Smooth muscle cell (in vitro differentiated cells): ENCODE measurements around the gene CFAP57. TPM values are rescaled to one million over a fixed set of nuclear protein-coding genes. Genes with fewer than 3 reads are reported as not detected.
"Not testable (repeated sequence)": the region's sequence is repeated elsewhere in the genome, so short reads cannot be mapped to it uniquely, and the experiment has no call there.

ENCODE experiments used
- DNase-seq: peaks from one replicate; lab custom pipeline; 2025; ENCODE audit not compliant: unreplicated experiment; lab: John Stamatoyannopoulos, UW
- H2AFZ ChIP-seq: fragments of 200-600 bp; sonication (generic); 2 replicates; pipeline ENCODE4 v1.6.0; 2016; ENCODE audit warnings: antibody characterized with exemption, low read depth, mild to moderate bottlenecking
- H3F3A ChIP-seq: fragments of 200-600 bp; sonication (generic); 2 replicates; pipeline ENCODE4 v1.6.0; 2017; ENCODE audit warnings: antibody characterized with exemption, low read depth
- H3K27ac ChIP-seq: fragments of 200-600 bp; sonication (generic); 2 replicates; pipeline ENCODE4 v1.5.1; 2016; ENCODE audit warnings: low read depth, mild to moderate bottlenecking
- H3K27me3 ChIP-seq: fragments of 200-600 bp; sonication (generic); 2 replicates; pipeline ENCODE4 v1.6.1; 2016; ENCODE audit warnings: low read depth, mild to moderate bottlenecking
- H3K36me3 ChIP-seq: fragments of 200-600 bp; sonication (generic); 2 replicates; pipeline ENCODE4 v1.5.1; 2016; ENCODE audit warnings: low read depth
- H3K4me1 ChIP-seq: fragments of 200-600 bp; sonication (generic); 2 replicates; pipeline ENCODE4 v1.5.1; 2016; ENCODE audit warnings: low read depth
- H3K4me2 ChIP-seq: fragments of 200-600 bp; sonication (generic); 2 replicates; pipeline ENCODE4 v1.6.0; 2016; ENCODE audit warnings: mild to moderate bottlenecking
- H3K4me3 ChIP-seq: fragments of 200-600 bp; sonication (generic); 2 replicates; pipeline ENCODE4 v1.5.1; 2016; ENCODE audit warnings: mild to moderate bottlenecking
- H3K79me2 ChIP-seq: fragments of 200-600 bp; sonication (generic); 2 replicates; pipeline ENCODE4 v1.6.0; 2016; ENCODE audit warnings: low read depth, mild to moderate bottlenecking
- H3K9ac ChIP-seq: fragments of 200-600 bp; sonication (generic); 2 replicates; pipeline ENCODE4 v1.6.0; 2016; ENCODE audit warnings: low read depth
- H3K9me3 ChIP-seq: fragments of 200-600 bp; sonication (generic); replicated peaks from 2 replicates; pipeline ENCODE4 v1.5.1; 2016; ENCODE audit warnings: low read depth
- H4K20me1 ChIP-seq: fragments of 200-600 bp; sonication (generic); 2 replicates; pipeline ENCODE4 v1.6.0; 2016; ENCODE audit warnings: low read depth
- CTCF ChIP-seq: fragments of 200-600 bp; sonication (generic); IDR thresholded peaks from 2 replicates; pipeline ENCODE4 v1.5.1; 2017; ENCODE audit warnings: borderline replicate concordance, mild to moderate bottlenecking, antibody characterized with exemption; ENCODE audit not compliant: insufficient read depth, poor library complexity, severe bottlenecking
- whole genome bisulfite sequencing: methylation state at CpG from one replicate; pipeline ENCODE4 v1.1.7; 2016; ENCODE audit warnings: low lambda C conversion rate; 5-methylcytosine and 5-hydroxymethylcytosine counted together
- polyA plus RNA-seq: library from polyadenylated mRNA; unstranded; fragments of >200 nt; fragmentation: Nextera tagmentation; extraction: Ambion mirVana; gene quantifications from 2 replicates; pipeline ENCODE4 v1.2.1, GENCODE V29; 2016
- total RNA-seq: library from RNA; depleted of rRNA; stranded (reverse); fragments of >200 nt; gene quantifications from 2 replicates; pipeline ENCODE4 v1.2.3, GENCODE V29; 2014

CFAP57 gene
- total and polyA plus RNA-seq, 2 experiments from 2014 or later = 0.22 TPM; not detected in 1

- no peak for DNase-seq
- no peak overlapping the region for H3K4me3 ChIP-seq
- no peaks in the 10 kb centered on the region for H3K36me3 ChIP-seq
- H3K9me3 ChIP-seq = no peaks in the 10 kb centered on the region
- H3K27ac ChIP-seq = peak overlapping the region; percentile 92
- peak overlapping the region; percentile 73 for H3K4me2 ChIP-seq
- no peaks in the 10 kb centered on the region for H3K27me3 ChIP-seq
- peaks cover 8% of the 10 kb centered on the region for H3F3A ChIP-seq
- H3K4me1 ChIP-seq = peaks cover 17% of the 10 kb centered on the region
- H3K79me2 ChIP-seq = no peaks in the 10 kb centered on the region
- 84% methylated on average over 12 of the region's 12 CpGs for WGBS
- no peaks in the 10 kb centered on the region for H4K20me1 ChIP-seq
- TF ChIP-seq CTCF = no peak
- H2AFZ ChIP-seq = no peak overlapping the region
- peak overlapping the region; percentile 59 for H3K9ac ChIP-seq
These were observed 35.2 kb downstream of the CFAP57 start for GRCh38 chr1:43207229-43207853.

- not testable (repeated sequence) for H3K36me3 ChIP-seq, H3K79me2 ChIP-seq, H3K4me3 ChIP-seq, H3K4me2 ChIP-seq, H3K27me3 ChIP-seq, DNase-seq, H2AFZ ChIP-seq, H3K27ac ChIP-seq, H3K9ac ChIP-seq, H3F3A ChIP-seq, H4K20me1 ChIP-seq, H3K9me3 ChIP-seq
- peaks cover 17% of the 10 kb centered on the region for H3K4me1 ChIP-seq
- WGBS = 96% methylated on average over 8 of the region's 8 CpGs
These were observed 36.1 kb downstream of the CFAP57 start for GRCh38 chr1:43208277-43208676.

GRCh38 chr1:43214501-43215444, 42.6 kb downstream of the CFAP57 start:
- H3K4me3 ChIP-seq = no peak overlapping the region
- DNase-seq = no peak
- no peaks in the 10 kb centered on the region for H4K20me1 ChIP-seq
- no peak for TF ChIP-seq CTCF
- no peaks in the 10 kb centered on the region for H3K4me1 ChIP-seq
- 76% methylated on average over 7 of the region's 7 CpGs for WGBS
- H3K27ac ChIP-seq = no peak overlapping the region
- H3K36me3 ChIP-seq = no peaks in the 10 kb centered on the region
- H2AFZ ChIP-seq = no peak overlapping the region
- no peaks in the 10 kb centered on the region for H3F3A ChIP-seq
- H3K79me2 ChIP-seq = no peaks in the 10 kb centered on the region
- no peak overlapping the region for H3K4me2 ChIP-seq
- H3K27me3 ChIP-seq = no peaks in the 10 kb centered on the region
- no peaks in the 10 kb centered on the region for H3K9me3 ChIP-seq
- no peak overlapping the region for H3K9ac ChIP-seq

- no peak for DNase-seq
- Histone ChIP-seq H2AFZ (no peak overlapping the region), H3K4me3 (no peak overlapping the region), H3K4me2 (no peak overlapping the region), H4K20me1 (no peaks in the 10 kb centered on the region), H3K4me1 (no peaks in the 10 kb centered on the region), H3K79me2 (no peaks in the 10 kb centered on the region), H3K36me3 (no peaks in the 10 kb centered on the region), H3K9ac (no peak overlapping the region), H3F3A (no peaks in the 10 kb centered on the region), H3K27me3 (no peaks in the 10 kb centered on the region), H3K27ac (no peak overlapping the region), H3K9me3 (no peaks in the 10 kb centered on the region)
- WGBS = 94% methylated on average over 10 of the region's 10 CpGs
- TF ChIP-seq CTCF = no peak
These were observed 45.6 kb downstream of the CFAP57 start for GRCh38 chr1:43217747-43218146.
